ENCODE data around the gene TACR2.
"Not testable (repeated sequence)": the region's sequence is repeated elsewhere in the genome, so short reads cannot be mapped to it uniquely, and the experiment has no call there.

Gene TACR2

GRCh38 chr10:69450395-69450794 lies 33.7 kb upstream of the TACR2 start:
- DNase-seq = not testable (repeated sequence)

GRCh38 chr10:69449841-69450240 lies 33.1 kb upstream of the TACR2 start:
- DNase-seq = peak; percentile 74

GRCh38 chr10:69446650-69447151 lies 30.0 kb upstream of the TACR2 start:
- peak; percentile 87 for DNase-seq

- peak; percentile 47 for DNase-seq
These were observed 29.5 kb upstream of the TACR2 start for GRCh38 chr10:69446229-69446628.

GRCh38 chr10:69445041-69445440 lies 28.3 kb upstream of the TACR2 start:
- DNase-seq = no peak

GRCh38 chr10:69443354-69443753 lies 26.6 kb upstream of the TACR2 start:
- DNase-seq = no peak

GRCh38 chr10:69439813-69440506 lies 23.2 kb upstream of the TACR2 start:
- DNase-seq = peak; percentile 66

- DNase-seq = peak; percentile 81
These were observed 22.6 kb upstream of the TACR2 start for GRCh38 chr10:69439350-69439739.

- peak; percentile 88 for DNase-seq
These were observed 22.0 kb upstream of the TACR2 start for GRCh38 chr10:69438536-69439349.

GRCh38 chr10:69437321-69438259 lies 20.9 kb upstream of the TACR2 start:
- no peak for DNase-seq

GRCh38 chr10:69435966-69436520 lies 19.3 kb upstream of the TACR2 start:
- no peak for DNase-seq

GRCh38 chr10:69434926-69435325 lies 18.2 kb upstream of the TACR2 start:
- DNase-seq = no peak

GRCh38 chr10:69434169-69434568 lies 17.5 kb upstream of the TACR2 start:
- no peak for DNase-seq

GRCh38 chr10:69428165-69428564 lies 11.4 kb upstream of the TACR2 start:
- DNase-seq = no peak

- no peak for DNase-seq
These were observed 9.6 kb upstream of the TACR2 start for GRCh38 chr10:69426376-69426727.

- no peak for DNase-seq
These were observed 9.0 kb upstream of the TACR2 start for GRCh38 chr10:69425511-69426298.

- DNase-seq = no peak
These were observed 8.3 kb upstream of the TACR2 start for GRCh38 chr10:69425041-69425440.

GRCh38 chr10:69422676-69423075 lies 6.0 kb upstream of the TACR2 start:
- no peak for DNase-seq

GRCh38 chr10:69421611-69422308 lies 5.0 kb upstream of the TACR2 start:
- no peak for DNase-seq

- no peak for DNase-seq
These were observed 3.0 kb upstream of the TACR2 start for GRCh38 chr10:69419744-69420126.

GRCh38 chr10:69419096-69419743 lies 2.5 kb upstream of the TACR2 start:
- no peak for DNase-seq

Measured in EL (cell line).